GM23338 (cell line): ENCODE measurements around the gene TADA2A. TPM values are rescaled to one million over a fixed set of nuclear protein-coding genes. Genes with fewer than 3 reads are reported as not detected.

ENCODE experiments used
- ATAC-seq: fragments of 200-7000 bp; cut with Tn5 transposase; 3 replicates; pipeline ENCODE4 v1.9.1; 2020
- DNase-seq: peaks from one replicate; pipeline ENCODE4 v3.0.0-alpha.2; 2015; ENCODE audit warnings: low spot score
- H2AFZ ChIP-seq: fragments of 200-600 bp; sonication (generic); 2 replicates; pipeline ENCODE4 v1.8.0; 2016; ENCODE audit warnings: antibody characterized with exemption, mild to moderate bottlenecking, moderate library complexity
- H3F3A ChIP-seq: fragments of 200-600 bp; sonication (generic); replicated peaks from 2 replicates; pipeline ENCODE4 v1.8.0; 2017; ENCODE audit warnings: antibody characterized with exemption, mixed run types, low read depth
- H3K27ac ChIP-seq: fragments of 200-600 bp; sonication (generic); 2 replicates; pipeline ENCODE4 v1.6.1; 2016; ENCODE audit warnings: low read depth
- H3K27me3 ChIP-seq: fragments of 200-600 bp; sonication (generic); 2 replicates; pipeline ENCODE4 v1.8.0; 2016; ENCODE audit warnings: mild to moderate bottlenecking, mixed run types, moderate library complexity; ENCODE audit not compliant: insufficient read depth
- H3K36me3 ChIP-seq: fragments of 200-600 bp; sonication (generic); 2 replicates; pipeline ENCODE4 v1.8.0; 2016; ENCODE audit warnings: mild to moderate bottlenecking; ENCODE audit not compliant: insufficient read depth
- H3K4me1 ChIP-seq: fragments of 200-600 bp; sonication (generic); 2 replicates; pipeline ENCODE4 v1.8.0; 2016; ENCODE audit warnings: mild to moderate bottlenecking, moderate library complexity; ENCODE audit not compliant: insufficient read depth
- H3K4me2 ChIP-seq: fragments of 200-600 bp; sonication (generic); 2 replicates; pipeline ENCODE4 v1.7.1; 2017; ENCODE audit warnings: mixed run types
- H3K4me3 ChIP-seq: fragments of 200-600 bp; sonication (generic); 2 replicates; pipeline ENCODE4 v1.6.1; 2016; ENCODE audit warnings: mixed run types
- H3K79me2 ChIP-seq: fragments of 200-600 bp; sonication (generic); replicated peaks from 2 replicates; pipeline ENCODE4 v1.8.0; 2017; ENCODE audit warnings: mild to moderate bottlenecking; ENCODE audit not compliant: insufficient read depth
- H3K9me2 ChIP-seq: fragments of 200-600 bp; sonication (generic); 2 replicates; pipeline ENCODE4 v1.8.0; 2017; ENCODE audit not compliant: insufficient read depth
- H4K20me1 ChIP-seq: fragments of 200-600 bp; sonication (generic); replicated peaks from 2 replicates; pipeline ENCODE4 v1.8.0; 2017; ENCODE audit warnings: mild to moderate bottlenecking; ENCODE audit not compliant: insufficient read depth
- H3K27ac Mint-ChIP-seq: 2 replicates; pipeline ENCODE4 v1.8.0; 2020; ENCODE audit warnings: inconsistent platforms, mild to moderate bottlenecking, moderate library complexity, mixed read lengths
- H3K27me3 Mint-ChIP-seq: 3 replicates; pipeline ENCODE4 v1.8.0; 2022; ENCODE audit warnings: low read depth, mild to moderate bottlenecking, moderate library complexity, mixed read lengths, inconsistent platforms; ENCODE audit not compliant: insufficient read depth, poor library complexity
- H3K36me3 Mint-ChIP-seq: 3 replicates; pipeline ENCODE4 v1.8.0; 2021; ENCODE audit warnings: low read depth, mild to moderate bottlenecking, inconsistent platforms, moderate library complexity, mixed read lengths
- H3K4me1 Mint-ChIP-seq: 3 replicates; pipeline ENCODE4 v1.8.0; 2020; ENCODE audit warnings: mild to moderate bottlenecking, inconsistent platforms, mixed read lengths
- H3K4me3 Mint-ChIP-seq: 3 replicates; pipeline ENCODE4 v1.8.0; 2021; ENCODE audit warnings: moderate library complexity, mild to moderate bottlenecking, inconsistent platforms, mixed read lengths
- H3K9me3 Mint-ChIP-seq: 3 replicates; pipeline ENCODE4 v1.8.0; 2020; ENCODE audit warnings: moderate library complexity, mild to moderate bottlenecking, inconsistent platforms, mixed read lengths
- CREB1 ChIP-seq: fragments of 250-450 bp; sonication (Bioruptor Pico); IDR thresholded peaks from 2 replicates; pipeline ENCODE4 v1.5.0; 2020; ENCODE audit warnings: low read depth, mild to moderate bottlenecking, moderate library complexity
- CTCF ChIP-seq, 2 experiments: fragments of 200-600 bp in 1 of 2; sonication (generic) in 1 of 2; conservative IDR thresholded peaks; 2 replicates each; pipeline versions ENCODE4 v1.5.1 to v1.6.1; 2016 to 2017; ENCODE audit warnings: antibody characterized with exemption in 2 of 2, low read depth in 2 of 2, mild to moderate bottlenecking in 2 of 2, moderate library complexity in 1 of 2
- ETS1 ChIP-seq: IDR thresholded peaks from 2 replicates; pipeline ENCODE4 v1.6.1; 2016; ENCODE audit warnings: antibody characterized with exemption
- EZH2 ChIP-seq: fragments of 200-600 bp; sonication (generic); IDR thresholded peaks from one replicate; pipeline ENCODE4 v1.8.0; 2017; ENCODE audit warnings: antibody characterized with exemption, mild to moderate bottlenecking, low read depth; ENCODE audit not compliant: unreplicated experiment
- EZH2phosphoT487 ChIP-seq: fragments of 200-600 bp; sonication (generic); IDR thresholded peaks from one replicate; pipeline ENCODE4 v1.8.1; 2018; ENCODE audit warnings: antibody characterized with exemption; ENCODE audit not compliant: unreplicated experiment
- JUNB ChIP-seq: IDR thresholded peaks from one replicate; pipeline ENCODE4 v1.6.1; 2016; ENCODE audit warnings: antibody characterized with exemption; ENCODE audit not compliant: unreplicated experiment
- NANOG ChIP-seq: IDR thresholded peaks from 2 replicates; pipeline ENCODE4 v1.6.1; 2016; ENCODE audit warnings: antibody characterized with exemption, borderline replicate concordance
- POLR2AphosphoS5 ChIP-seq: IDR thresholded peaks from 2 replicates; pipeline ENCODE4 v1.6.1; 2016; ENCODE audit warnings: antibody characterized with exemption, low read depth
- REST ChIP-seq: IDR thresholded peaks from one replicate; pipeline ENCODE4 v1.6.1; 2018; ENCODE audit warnings: antibody characterized with exemption; ENCODE audit not compliant: unreplicated experiment
- STAT1 ChIP-seq: IDR thresholded peaks from one replicate; pipeline ENCODE4 v1.6.1; 2016; ENCODE audit warnings: antibody characterized with exemption; ENCODE audit not compliant: unreplicated experiment
- ZNF331 ChIP-seq: fragments of 250-450 bp; sonication (Bioruptor Pico); IDR thresholded peaks from 2 replicates; pipeline ENCODE4 v1.5.0; 2020; ENCODE audit warnings: low read depth, mild to moderate bottlenecking, moderate library complexity
- ZNF462 ChIP-seq: fragments of 250-450 bp; sonication (Bioruptor Pico); IDR thresholded peaks from 2 replicates; pipeline ENCODE4 v1.5.0; 2020; ENCODE audit warnings: mild to moderate bottlenecking, moderate library complexity
- polyA plus RNA-seq: library from polyadenylated mRNA; unstranded; fragments of >200 nt; fragmentation: Nextera tagmentation; extraction: Ambion mirVana; gene quantifications from 2 replicates; pipeline ENCODE4 v1.2.1, GENCODE V29; 2016
- total RNA-seq: library from RNA; depleted of rRNA; stranded (reverse); fragments of >200 nt; shearing (Covaris generic); gene quantifications from 2 replicates; pipeline ENCODE4 v1.2.3, GENCODE V29; 2014

Gene TADA2A
- total and polyA plus RNA-seq, 2 experiments from 2014 or later: 14.5 to 17.1 TPM

DNA sequence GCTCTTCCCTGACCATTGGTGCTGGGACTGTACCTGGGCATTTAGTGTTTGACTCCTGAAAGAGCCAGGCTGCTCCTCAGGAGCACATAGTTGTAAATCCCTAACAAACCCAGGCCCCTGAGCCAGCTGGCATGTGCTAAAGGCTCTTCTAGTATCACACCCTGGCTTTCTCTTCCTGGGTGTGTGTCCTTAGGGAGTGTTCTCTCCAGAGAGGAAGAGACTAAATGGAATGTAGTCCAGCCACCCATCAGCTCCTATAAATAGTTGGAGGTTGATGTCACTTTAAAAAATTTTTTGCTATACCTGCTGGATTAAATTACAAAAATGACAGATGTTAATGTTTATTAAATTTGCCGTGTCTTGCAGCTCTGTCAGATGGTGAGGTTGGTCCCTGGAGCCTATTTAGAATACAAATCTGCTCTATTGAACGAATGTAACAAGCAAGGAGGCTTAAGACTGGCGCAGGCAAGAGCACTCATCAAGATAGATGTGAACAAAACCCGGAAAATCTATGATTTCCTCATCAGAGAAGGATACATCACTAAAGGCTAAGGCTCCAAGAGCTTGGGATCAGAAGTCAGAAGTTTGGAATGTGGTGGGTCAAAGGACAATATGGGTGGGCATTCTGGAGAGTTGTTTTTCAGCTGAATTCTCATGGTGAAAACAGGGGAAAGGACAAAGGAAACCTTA lies 69.9 kb downstream of the TADA2A start:
- no peaks in the 10 kb centered on the region for H3K9me3 Mint-ChIP-seq
- TF ChIP-seq REST: no peak
- TF ChIP-seq POLR2AphosphoS5: no peak
- TF ChIP-seq ETS1: no peak
- TF ChIP-seq JUNB: no peak
- TF ChIP-seq CTCF (conservative IDR thresholded peaks at IDR 0.05; ENCODE audit: low read depth in 2 of 2): no peak
- TF ChIP-seq EZH2phosphoT487: no peak
- TF ChIP-seq STAT1: no peak
- no peak for TF ChIP-seq EZH2
- TF ChIP-seq CREB1 (CRISPR knock-in tag): no peak
- TF ChIP-seq ZNF462: no peak
- TF ChIP-seq NANOG: no peak
- TF ChIP-seq ZNF331 (CRISPR knock-in tag): no peak
- H3K4me2 ChIP-seq: no peak overlapping the region

More for the DNA sequence above, 69.9 kb downstream of the TADA2A start:
- Histone ChIP-seq H3K79me2 (no peaks in the 10 kb centered on the region), H3K9me2 (no peaks in the 10 kb centered on the region), H3K27ac (peak overlapping the region; percentile 32), H3K36me3 (peaks cover 32% of the 10 kb centered on the region), H3K27me3 (no peaks in the 10 kb centered on the region), H3K4me1 (0 out of 2 replicates have a peak, but pooled peaks cover 5% of the 10 kb centered on the region), H3K4me3 (no peak overlapping the region), H3F3A (no peaks in the 10 kb centered on the region), H4K20me1 (no peaks in the 10 kb centered on the region; the same call in 1 of the 2 replicates), H2AFZ (no peak overlapping the region)
- Mint-ChIP-seq H3K36me3 (peaks cover 53% of the 10 kb centered on the region), H3K27me3 (no peaks in the 10 kb centered on the region), H3K4me1 (peaks cover 9% of the 10 kb centered on the region; the same call in 2 of the 3 replicates), H3K4me3 (no peak overlapping the region), H3K27ac (no peak overlapping the region)
- no peak for ATAC-seq
- DNase-seq: no peak
